HG03342 (cell line): ENCODE data around the gene CYGB.
"Not testable (repeated sequence)": the region's sequence is repeated elsewhere in the genome, so short reads cannot be mapped to it uniquely, and the experiment has no call there.

Experiments
- ATAC-seq: cut with Tn5 transposase; IDR thresholded peaks from one replicate; pipeline ENCODE4 v1.9.1; 2021; ENCODE audit warnings: mild to moderate bottlenecking, moderate library complexity; ENCODE audit not compliant: unreplicated experiment

The CYGB gene

DNA sequence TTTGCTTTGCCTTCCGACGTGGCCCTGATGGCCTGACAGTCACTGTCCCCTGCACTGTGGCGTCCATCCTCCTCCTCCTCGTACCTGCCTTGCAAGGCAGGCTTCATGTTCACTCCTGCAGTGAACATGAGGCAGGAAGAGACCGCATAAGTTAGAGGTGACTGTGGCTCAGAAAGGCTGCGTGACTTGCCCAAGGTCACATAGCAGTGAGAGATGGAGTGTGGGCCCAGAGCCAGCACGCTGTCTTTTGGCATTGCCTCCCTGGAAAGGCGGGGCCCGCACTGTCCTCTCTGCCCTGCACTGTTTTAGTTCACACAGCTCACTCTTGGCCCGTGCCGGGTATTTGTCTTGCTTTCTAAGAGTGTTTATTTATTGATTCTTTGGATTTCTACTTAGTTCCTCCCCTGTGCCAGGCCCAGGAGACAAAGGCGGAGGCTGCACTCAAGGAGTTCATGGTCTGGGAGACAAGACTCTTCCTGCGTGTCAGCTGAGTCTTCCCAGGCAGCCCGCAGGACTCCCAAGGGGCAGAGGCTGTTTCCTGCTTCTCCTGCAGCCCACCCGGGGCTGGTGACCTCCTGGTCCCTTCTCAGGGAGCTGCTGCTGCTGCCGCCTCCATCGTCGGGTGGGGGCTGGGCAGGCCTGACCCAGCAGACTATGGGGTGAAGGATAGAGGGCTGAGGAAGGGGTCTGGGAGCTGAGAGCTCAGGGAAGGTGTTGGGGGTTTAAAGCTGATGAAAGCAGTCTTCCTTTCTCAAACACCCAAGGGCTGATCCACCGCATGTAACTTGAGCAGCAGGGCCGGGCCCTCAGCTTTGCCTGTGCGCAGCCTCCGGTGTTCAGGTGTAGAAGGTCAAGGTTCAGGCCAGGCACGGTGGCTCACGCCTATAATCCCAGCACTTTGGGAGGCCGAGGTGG, 12.7 kb downstream of the CYGB start:
- no peak for ATAC-seq

DNA sequence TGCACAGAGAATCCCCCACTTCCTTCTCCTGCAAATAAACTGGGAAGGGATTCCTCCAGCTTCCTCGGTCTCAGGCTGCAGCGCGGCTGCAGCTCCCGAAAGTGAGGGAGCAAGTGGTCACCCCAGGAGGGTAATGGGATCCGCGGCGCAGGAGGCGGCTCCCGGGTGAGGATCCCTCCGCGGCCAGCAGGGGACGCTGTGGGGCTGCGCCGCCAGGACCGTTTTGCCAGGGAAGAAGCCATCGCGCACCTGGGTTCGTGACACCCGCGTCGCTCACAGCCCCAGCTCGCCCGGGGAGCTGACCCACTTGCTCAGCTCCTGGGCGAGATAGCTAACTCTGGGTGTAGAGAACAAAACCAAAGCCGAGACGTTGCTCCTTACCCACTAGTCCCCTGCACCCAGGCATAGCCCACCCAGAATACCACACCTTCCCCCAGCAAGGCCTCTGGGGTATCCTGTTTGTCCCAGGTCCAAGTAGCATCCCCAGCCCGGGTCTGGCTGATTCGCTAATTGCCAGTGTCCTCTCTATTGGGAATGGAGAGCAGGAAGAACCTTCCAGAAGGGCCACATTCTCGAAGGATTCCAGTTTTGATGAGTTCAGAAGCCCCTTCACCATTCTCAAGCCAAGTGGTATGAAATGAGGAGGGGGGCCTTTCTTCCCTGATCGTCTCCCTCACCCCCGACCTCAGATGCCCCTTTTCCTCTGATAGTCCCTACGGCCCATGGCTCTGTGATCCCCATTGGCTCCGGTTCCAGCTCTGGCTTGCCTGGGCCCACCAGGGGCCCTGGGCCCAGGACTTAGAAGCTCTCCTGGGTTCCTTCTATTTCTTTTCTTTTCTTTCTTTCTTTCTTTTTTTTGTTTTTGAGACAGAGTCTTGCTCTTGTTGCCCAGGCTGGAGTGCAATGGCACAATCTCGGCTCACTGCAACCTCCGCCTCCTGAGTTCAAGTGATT, 14.1 kb downstream of the CYGB start:
- ATAC-seq: no peak

DNA sequence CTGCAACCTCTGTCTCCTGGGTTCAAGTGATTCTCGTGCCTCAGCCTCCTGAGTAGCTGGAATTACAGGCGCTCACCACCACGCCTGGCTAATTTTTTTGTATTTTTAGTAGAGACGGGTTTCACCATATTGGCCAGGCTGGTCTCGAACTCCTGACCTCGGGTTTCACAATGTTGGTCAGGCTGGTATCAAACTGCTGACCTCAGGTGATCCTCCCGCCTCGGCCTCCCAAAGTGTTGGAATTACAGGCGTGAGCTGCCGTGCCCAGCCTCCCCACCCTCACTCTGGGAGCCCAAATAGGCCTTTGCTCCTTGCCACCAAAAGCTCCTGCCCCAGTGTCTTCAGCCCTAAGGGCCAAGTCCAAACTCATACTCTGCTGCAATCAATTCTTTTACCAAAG, 15.8 kb downstream of the CYGB start:
- not testable (repeated sequence) for ATAC-seq

DNA sequence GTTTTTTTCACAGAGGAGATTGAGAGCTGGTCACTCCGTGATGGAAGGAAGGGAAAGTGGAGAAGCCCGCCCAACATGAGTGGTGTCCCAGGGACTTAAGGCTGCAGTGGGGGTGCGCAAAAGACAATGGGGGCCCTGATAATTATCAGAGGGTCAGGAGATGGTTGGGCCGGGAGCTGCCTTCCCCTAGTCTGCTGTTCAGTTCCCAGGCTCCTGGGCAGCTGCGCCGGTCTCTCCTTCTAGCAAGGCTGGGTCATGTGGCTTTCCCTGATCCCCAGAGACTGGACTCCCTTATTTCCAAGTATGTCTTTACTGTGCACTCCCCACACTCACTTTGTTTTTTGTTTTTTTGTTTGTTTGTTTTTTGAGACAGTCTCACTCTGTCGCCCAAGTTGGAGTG, 16.2 kb downstream of the CYGB start:
- ATAC-seq: no peak

DNA sequence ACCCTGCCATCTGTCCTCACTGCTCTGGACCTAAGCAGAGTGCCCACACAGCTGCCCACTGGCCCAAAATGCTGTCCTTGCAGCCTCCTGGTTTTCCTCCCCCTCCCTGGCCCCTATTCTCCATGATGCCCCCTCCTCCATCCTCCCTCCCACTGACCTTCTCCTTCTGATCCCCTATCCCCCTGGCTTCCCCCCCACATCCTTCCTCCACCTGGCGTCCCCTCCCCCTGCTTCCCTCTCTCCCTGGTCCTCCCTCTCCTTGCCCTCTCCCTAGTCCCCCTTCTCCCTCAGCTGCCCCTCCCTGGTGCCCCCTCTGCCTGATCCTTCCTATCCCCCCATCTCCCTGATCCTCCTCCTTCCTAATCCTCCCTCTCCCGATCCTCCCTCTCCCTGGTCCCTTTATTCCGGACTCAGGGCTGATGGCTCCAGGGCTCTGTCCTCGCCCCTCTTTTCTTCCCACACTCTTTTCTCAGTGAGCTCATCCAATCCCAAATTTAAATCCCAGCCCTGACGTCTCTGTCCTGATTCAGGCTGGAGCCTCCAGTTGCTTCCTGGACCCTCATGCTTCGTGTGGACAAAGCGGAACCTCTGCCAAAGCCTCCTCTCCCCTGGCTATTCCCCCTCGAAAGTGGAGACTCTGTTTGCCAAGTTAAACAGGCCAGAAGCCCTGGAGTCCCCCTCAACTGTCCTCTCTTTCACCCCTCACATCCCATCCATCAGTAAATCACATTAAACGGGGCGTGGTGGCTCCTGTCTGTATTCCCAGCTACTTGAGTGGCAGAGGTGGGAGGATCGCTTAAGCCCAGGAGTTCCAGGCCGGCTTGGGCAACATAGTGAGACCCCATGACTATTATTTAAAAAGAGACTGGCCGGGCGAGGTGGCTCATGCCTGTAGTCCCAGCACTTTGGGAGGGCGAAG, 18.2 kb downstream of the CYGB start:
- ATAC-seq: no peak

DNA sequence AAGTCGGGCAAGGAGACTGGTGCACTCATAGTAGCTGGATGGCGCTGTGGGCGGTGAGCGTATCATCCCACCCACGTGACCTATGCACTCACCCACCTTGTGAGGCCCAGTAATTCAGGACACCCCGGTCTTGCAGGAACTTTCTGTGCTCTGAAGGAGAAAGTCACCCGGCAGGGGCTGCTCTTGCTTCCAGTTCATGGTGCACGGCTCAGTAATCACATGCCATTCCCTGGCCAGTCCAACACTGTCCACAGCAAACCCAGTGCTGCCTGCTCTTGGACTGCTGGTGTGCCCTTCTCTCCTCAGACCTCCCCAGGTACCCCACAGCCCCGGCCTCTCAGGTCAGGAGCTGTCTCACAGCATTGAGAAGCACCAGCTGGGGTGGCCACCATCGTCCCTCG, 19.9 kb downstream of the CYGB start:
- no peak for ATAC-seq

DNA sequence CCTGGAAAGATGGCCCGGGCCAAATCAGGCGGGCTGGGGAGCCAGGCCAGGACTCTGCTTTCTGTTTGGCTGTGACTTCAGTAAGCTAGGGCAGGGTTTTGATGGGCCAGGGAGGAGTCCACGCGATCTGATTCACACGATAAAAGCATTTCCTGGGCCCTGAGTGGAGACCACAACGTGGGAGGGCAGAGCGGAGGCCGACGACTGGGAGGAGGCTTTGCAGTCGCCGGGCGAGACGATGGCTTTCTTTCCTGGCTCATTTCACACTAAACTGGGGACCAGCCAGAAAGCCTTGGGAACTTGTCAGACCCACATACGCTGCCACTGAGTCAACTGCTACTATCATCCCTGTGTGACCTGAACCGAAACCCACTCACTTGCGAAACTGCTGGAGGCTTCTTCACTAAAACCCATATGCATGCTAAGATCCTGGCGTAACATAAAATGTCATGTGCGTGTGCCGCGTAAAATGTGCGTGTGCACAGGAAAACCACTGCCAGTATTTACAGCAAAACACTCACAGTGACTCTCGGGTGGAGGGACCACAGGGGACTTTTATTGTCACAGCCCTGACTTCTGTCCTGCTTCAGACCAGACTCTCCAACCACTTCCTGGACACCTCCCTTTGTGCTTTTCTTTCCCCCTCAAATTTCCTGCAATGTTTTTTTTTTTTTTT, 22.1 kb downstream of the CYGB start:
- peak; percentile 38 for ATAC-seq

DNA sequence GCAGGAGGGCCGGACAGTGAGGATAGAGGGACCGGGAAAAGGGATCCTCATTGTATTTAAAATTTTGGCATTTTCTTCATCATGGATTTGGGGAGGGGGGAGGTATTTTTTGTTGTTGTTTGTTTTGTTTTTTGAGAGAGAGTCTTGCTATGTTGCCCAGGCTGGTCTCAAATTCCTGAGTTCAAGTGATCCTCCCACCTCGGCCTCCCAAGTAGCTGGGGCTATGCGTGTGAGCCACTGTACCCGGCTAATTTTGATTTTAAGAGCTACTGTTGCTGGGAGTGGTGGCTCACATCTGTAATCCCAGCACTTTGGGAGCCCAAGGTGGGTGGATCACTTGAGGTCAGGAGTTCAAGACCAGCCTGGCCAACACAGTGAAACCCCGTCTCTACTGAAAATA, 23.2 kb downstream of the CYGB start:
- ATAC-seq: not testable (repeated sequence)

DNA sequence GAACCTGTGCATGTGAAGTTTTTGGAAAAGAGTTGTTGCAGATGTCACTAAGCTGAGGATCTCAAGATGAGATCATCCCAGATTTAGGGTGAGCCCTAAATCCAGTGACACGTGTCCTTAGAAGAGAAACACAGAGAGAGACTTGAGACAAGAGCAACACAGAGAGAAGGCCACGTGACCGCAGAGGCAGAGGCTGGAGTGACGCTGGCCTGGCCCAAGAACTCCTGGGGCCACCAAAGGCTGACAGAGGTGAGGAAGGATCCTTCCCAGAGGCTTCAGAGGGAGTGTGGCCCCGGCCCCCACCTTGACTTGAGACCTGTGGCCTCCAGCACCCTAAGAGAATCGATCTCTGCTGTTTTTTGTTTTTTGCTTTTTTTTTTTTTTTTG, 24.2 kb downstream of the CYGB start:
- ATAC-seq: no peak

DNA sequence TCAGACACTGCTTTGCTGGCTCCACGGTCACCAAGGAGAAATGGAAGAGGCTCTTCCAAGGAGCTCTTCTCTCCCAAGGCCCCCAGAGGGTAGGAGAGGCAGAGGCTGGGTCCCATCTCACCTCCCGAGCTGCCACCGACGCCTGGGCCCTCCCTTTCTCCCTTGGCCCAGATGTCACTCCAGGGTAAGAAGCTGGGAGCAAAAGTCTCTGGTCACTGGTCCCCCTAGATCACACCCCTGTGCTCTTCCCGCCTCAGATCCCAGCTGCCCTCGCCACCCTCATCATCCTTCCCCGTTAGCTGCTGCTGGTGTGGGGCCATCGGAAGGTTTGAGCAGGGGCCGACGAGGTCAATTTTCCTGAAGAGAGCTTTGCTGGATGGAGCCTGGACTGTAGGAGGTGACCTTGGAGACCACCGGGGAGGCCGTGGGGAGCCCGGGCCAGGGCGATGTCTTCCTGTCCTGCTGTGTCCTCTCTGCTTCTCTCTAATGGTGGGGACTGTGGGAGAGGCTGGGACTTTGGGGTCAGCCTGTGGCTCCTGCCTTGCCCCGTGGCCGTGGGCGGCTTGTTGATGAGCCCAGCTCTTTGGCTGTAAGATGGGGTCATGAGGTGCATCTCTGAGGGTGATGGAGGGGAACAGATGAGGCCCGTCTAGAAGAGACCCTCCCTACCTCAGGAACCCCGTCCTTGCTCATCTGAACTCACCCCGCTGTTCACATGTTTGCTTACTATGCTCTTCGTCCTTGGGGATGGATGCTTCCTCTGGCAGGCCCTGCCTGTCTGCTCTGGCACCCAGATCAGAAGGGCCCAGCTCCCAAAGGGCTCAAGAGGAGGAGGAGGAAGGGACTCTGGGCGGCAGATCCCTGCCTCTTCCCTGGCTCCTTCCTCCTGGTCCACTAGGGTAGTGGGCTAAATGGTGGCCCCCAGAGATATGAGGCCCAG, 24.9 kb downstream of the CYGB start:
- ATAC-seq: no peak

DNA sequence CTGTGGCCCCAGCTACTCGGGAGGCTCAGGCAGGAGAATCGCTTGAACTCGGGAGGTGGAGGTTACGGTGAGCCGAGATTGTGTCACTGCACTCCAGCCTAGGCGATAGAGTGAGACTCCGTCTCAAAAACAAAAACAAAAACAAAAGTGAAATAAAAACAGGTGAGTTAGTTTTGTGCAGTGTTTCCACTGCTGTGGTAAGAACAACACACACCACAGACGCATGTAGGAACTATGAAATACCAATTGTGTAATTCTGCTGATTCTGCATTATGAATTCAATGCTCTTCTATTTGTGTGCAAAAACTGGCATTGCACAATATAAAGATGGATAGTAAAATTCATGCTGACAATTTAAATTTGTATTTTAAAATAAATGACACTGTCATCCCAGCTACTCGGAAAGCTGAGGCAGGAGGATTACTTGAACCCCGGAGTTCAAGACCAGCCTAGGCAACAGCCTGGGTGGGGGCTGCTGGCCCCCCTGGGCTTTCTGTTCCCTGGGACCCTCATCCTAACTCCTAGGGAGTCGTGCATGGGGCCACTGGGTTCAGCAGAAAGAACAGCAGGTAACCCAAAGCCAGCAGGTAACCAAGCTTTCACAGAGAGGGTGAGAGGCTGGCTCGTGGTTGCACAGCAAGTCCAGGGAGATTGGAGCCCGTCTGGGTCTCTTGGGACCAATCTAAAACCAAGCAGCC, 25.7 kb downstream of the CYGB start:
- no peak for ATAC-seq

DNA sequence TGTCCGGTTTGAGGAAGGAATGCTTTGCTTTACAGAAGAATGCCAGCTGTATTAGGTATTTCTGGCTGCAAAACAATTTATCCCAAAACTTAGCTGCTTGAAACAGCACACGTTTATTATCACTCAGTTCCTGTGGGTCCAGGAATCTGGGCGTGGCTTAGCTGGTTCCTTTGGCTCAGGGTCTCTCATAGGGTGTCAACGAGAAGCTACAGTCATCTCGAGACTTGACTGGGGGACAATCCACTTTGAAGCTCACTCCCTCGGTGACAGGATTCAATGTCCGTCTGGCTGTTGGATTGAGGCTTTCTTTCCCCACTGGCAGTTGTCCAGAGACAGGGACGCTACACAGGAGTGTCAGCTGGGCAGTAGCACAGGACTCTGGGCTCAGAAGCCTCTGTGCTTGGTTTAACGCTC, 26.7 kb downstream of the CYGB start:
- ATAC-seq: no peak

DNA sequence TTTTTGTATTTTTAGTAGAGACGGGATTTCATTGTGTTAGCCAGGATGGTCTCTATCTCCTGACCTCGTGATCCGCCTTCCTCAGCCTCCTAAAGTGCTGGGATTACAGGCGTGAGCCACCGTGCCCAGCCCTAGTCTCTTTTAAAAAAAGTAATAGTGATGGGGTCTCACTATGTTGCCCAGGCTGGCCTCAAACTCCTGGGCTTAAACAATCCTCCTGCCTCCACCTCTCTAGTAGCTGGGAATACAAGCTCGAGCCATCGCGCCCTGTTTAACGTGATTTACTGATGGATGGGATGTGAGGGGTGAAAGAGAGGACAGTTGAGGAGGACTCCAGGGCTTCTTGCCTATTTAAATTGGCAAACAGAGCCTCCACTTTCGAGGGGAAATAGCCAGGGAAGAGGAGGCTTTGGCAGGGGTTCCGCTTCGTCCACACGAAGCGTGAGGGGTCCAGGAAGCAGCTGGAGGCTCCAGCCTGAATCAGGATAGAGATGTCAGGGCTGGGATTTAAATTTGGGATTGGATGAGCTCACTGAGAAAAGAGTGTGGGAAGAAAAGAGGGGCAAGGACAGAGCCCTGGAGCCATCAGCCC, 28.9 kb downstream of the CYGB start:
- ATAC-seq: not testable (repeated sequence)

DNA sequence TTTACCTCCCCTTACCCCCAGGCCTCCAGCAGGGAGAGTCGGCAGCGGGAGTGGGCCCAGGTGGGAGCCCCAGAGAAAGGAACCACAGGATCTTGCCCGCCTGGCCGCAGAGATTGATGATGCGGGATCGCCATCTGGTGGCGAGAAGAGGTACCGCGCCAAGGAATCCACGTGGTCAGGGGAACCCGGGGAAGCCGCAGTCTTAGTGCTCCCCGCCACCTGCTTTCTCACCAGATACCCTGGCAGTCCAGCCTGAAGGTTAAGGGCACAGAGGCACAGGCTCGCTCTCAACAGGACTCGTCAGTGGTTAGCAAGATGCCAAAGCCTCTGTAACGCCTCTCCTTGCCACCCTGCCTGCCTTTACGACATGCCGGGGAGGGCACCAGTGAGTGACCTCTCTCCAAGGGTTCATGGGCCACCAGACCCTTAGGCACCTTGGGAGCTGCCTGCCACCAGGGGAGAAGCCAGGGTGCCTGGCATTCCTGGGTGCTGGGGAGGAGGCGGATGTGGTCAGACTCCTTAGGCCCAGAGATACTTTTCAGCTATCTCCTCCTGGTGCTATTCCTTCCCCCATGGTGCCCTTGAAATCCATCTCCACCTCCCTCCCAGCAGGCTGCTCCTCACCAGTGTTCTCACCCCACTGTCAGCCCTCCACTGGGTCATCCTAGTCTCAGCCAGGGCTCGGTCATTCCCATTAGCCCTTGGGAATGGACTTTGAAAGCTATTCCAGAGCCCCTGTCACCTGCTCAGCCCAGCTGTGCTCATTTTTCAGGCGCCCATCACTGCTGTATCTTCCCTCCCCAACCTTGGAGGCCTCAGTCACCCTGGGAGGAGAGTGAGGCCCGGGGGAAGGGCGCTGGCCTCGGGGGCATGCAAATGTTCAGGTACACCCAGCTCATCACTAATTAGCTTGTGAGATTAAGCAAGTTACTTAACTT, 30.8 kb downstream of the CYGB start:
- no peak for ATAC-seq

DNA sequence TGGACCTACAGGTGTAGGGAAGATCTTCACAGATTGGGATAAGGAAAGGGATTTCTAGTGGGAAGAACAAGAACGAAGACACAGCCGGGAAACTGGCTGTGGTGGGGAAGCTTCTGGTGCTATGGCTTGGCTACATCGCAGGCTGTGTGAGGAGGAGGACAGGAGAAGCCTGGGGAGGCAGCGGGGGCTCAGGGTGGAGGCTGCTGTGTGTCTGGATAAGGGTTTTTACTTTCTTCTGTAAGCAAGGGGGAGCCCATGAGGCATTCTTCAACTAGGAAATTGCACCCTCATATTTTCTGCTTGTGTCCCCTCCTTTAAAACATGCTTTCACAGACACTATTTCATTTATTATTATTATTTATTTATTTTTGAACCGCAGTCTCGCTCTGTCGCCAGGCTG, 33.4 kb downstream of the CYGB start:
- no peak for ATAC-seq

DNA sequence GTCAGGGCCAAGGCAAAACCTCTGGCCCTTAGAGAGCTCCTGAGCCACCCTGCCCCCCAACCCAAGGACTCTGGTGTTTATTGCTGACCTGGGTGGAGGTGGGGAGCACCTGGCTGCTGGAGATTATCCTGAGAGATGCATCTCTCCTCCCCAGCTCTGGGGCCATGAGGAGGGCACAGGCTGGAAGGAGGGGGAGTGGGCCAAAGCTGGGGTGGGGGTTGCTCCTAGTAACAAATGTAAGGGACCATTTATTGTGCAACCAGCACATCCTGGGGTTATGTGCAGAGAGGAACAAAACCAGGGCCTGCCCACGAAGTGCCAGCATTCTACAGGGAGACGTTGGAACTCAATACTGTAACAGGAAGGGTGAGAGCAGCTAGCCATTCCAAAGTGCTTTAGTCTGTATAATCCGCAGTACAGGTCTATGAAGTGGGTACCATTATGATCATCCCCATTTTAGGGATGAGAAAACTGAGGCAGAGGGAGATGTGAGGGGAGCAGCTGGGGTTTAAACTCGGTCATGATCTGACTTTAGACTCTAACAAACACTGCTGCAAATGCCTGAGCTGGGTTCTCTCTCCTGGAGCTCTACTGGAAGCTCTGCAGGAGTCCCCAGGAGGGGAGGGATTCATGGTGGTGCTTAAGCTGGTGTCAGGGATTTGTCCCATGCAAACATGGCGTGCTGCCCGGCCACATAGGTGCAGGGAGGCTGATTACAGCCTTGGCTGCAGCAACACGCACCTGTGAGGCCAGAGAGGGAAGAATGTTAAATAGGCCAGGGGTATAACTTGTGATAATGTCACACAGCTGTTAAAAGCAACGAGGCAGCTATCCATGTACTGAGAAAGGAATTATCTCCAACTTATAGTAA, 34.9 kb downstream of the CYGB start:
- no peak for ATAC-seq
